ENCODE results near the gene FBXO11. TPM values are rescaled to one million over a fixed set of nuclear protein-coding genes. Genes with fewer than 3 reads are reported as not detected.
A peak's percentile ranks its signal among the peaks of the same experiment; 100 is the strongest.
"Not testable (repeated sequence)": the region's sequence is repeated elsewhere in the genome, so short reads cannot be mapped to it uniquely, and the experiment has no call there.

The FBXO11 gene
- total RNA-seq, 6 experiments from 2014 or later = 42.3 to 51.5 (median 47.3) TPM

DNA sequence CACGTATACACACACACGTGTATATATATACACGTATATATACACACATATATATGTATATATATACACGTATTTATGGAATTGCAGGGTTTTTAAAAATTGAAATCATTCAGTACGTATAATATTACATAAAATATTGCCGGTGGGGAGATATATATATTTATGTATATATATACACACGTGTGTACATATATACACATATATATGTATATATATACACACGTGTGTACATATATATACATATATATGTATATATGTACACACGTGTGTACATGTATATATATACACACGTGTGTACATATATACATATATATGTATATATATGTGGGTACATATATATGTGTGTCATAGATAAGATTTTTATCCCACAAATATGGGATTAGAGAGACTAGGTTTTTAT, 5.4 kb downstream of the FBXO11 start:
- no peak for DNase-seq
- Mint-ChIP-seq H3K4me3 (no peak overlapping the region), H3K9me3 (no peaks in the 10 kb centered on the region), H3K27me3 (ENCODE audit: insufficient read depth) (peaks cover 4% of the 10 kb centered on the region), H3K4me1 (ENCODE audit: low read depth) (peaks cover 60% of the 10 kb centered on the region), H3K27ac (no peak overlapping the region), H3K36me3 (ENCODE audit: low read depth) (peaks cover 20% of the 10 kb centered on the region)
- TF ChIP-seq, protein P1, sequence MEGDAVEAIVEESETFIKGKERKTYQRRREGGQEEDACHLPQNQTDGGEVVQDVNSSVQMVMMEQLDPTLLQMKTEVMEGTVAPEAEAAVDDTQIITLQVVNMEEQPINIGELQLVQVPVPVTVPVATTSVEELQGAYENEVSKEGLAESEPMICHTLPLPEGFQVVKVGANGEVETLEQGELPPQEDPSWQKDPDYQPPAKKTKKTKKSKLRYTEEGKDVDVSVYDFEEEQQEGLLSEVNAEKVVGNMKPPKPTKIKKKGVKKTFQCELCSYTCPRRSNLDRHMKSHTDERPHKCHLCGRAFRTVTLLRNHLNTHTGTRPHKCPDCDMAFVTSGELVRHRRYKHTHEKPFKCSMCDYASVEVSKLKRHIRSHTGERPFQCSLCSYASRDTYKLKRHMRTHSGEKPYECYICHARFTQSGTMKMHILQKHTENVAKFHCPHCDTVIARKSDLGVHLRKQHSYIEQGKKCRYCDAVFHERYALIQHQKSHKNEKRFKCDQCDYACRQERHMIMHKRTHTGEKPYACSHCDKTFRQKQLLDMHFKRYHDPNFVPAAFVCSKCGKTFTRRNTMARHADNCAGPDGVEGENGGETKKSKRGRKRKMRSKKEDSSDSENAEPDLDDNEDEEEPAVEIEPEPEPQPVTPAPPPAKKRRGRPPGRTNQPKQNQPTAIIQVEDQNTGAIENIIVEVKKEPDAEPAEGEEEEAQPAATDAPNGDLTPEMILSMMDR (IDR thresholded peaks at IDR 0.05) = no peak

- no peak for DNase-seq
- Mint-ChIP-seq H3K27me3 (ENCODE audit: insufficient read depth) (peaks cover 4% of the 10 kb centered on the region), H3K4me3 (no peak overlapping the region), H3K9me3 (no peaks in the 10 kb centered on the region), H3K36me3 (ENCODE audit: low read depth) (peaks cover 20% of the 10 kb centered on the region), H3K27ac (peak overlapping the region; percentile 67), H3K4me1 (ENCODE audit: low read depth) (peaks cover 64% of the 10 kb centered on the region)
- TF ChIP-seq, protein P1 (IDR thresholded peaks at IDR 0.05) = no peak
Measured at GRCh38 chr2:47899915-47900816, 6.1 kb downstream of the FBXO11 start.

GRCh38 chr2:47897883-47898731, 8.2 kb downstream of the FBXO11 start:
- Mint-ChIP-seq H3K4me3 (peak overlapping the region; percentile 45), H3K4me1 (ENCODE audit: low read depth) (peaks cover 76% of the 10 kb centered on the region), H3K9me3 (no peaks in the 10 kb centered on the region), H3K27me3 (ENCODE audit: insufficient read depth) (peaks cover 1% of the 10 kb centered on the region; the same call in 1 of the 2 replicates), H3K36me3 (ENCODE audit: low read depth) (peaks cover 13% of the 10 kb centered on the region), H3K27ac (peak overlapping the region; percentile 51)
- TF ChIP-seq, protein P1 (IDR thresholded peaks at IDR 0.05) = no peak
- DNase-seq = no peak

- not testable (repeated sequence) for H3K4me3 Mint-ChIP-seq; H3K27me3 Mint-ChIP-seq (ENCODE audit: insufficient read depth); H3K9me3 Mint-ChIP-seq; DNase-seq
- Mint-ChIP-seq H3K4me1 (ENCODE audit: low read depth) (peaks cover 74% of the 10 kb centered on the region), H3K36me3 (ENCODE audit: low read depth) (peaks cover 13% of the 10 kb centered on the region), H3K27ac (peak overlapping the region; percentile 51)
Measured at GRCh38 chr2:47897191-47897882, 9.0 kb downstream of the FBXO11 start.

DNA sequence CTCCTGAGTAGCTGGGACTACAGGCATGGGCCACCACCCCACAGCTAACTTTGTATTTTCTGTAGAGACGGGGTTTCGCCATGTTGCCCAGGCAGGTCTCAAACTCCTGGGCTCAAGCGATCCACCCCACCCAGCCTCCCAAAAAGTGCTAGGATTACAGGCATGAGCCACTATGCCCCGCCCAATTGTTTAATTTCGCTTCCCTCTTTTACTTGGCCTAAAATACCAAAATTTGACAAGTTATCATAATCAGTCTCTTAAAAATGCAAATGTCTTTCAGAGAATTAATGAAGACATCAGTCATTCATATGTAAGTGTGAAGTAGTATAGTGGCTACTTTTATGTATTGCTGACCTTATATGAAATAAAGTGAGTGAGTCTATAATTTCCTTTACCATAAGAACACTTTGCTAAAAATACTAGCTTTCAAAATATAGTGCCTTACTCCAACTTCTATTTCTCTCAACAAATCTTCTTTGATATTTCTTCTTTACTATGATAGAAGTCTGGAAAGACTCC, 9.8 kb downstream of the FBXO11 start:
- H3K4me1 Mint-ChIP-seq (ENCODE audit: low read depth) = peaks cover 74% of the 10 kb centered on the region
- TF ChIP-seq, protein P1 (IDR thresholded peaks at IDR 0.05) = no peak

More for the DNA sequence above, 9.8 kb downstream of the FBXO11 start:
- Mint-ChIP-seq H3K9me3 (no peaks in the 10 kb centered on the region), H3K27me3 (ENCODE audit: insufficient read depth) (peaks cover 1% of the 10 kb centered on the region; the same call in 1 of the 2 replicates), H3K27ac (peak overlapping the region; percentile 9; the same call in 1 of the 2 replicates), H3K4me3 (no peak overlapping the region; the same call in 1 of the 2 replicates), H3K36me3 (ENCODE audit: low read depth) (peaks cover 20% of the 10 kb centered on the region)
- no peak for DNase-seq
